GM12892 (cell line): ENCODE measurements around the gene ZNF627. TPM values are rescaled to one million over a fixed set of nuclear protein-coding genes. Genes with fewer than 3 reads are reported as not detected.

Experiments
- DNase-seq: peaks from one replicate; pipeline ENCODE4 v3.0.0; 2011; ENCODE audit not compliant: insufficient read length
- FAIRE-seq: peaks from 2 replicates; lab custom pipeline; 2011; peaks lifted over from hg19 to GRCh38; lab: Jason Lieb, UNC
- POLR2A ChIP-seq: IDR thresholded peaks from 2 replicates; pipeline ENCODE4 v1.6.1; 2011; ENCODE audit warnings: low read depth, low read length, control low read depth
- POLR2AphosphoS5 ChIP-seq: IDR thresholded peaks from 2 replicates; pipeline ENCODE4 v1.6.1; 2011; ENCODE audit warnings: low read depth, low read length, control low read depth
- TAF1 ChIP-seq: IDR thresholded peaks from 2 replicates; pipeline ENCODE4 v1.6.1; 2011; ENCODE audit warnings: low read depth, mild to moderate bottlenecking, control low read depth, low read length, borderline replicate concordance
- polyA plus RNA-seq: library from polyadenylated mRNA; unstranded; fragments of >200 nt; gene quantifications from one replicate; pipeline ENCODE4 v1.2.1, GENCODE V29; 2012; ENCODE audit warnings: missing spikeins, inconsistent platforms; ENCODE audit not compliant: missing spikeins

Gene ZNF627
- polyA plus RNA-seq = 8.3 TPM

GRCh38 chr19:11597202-11598102 is at the start of gene ZNF627:
Gene ZNF627 (plus strand): TSS chr19:11597483. CDS start chr19:11597628, 145 bp downstream.
- FAIRE-seq = peak; percentile 96
- TF ChIP-seq POLR2AphosphoS5 (peak; percentile 92), TAF1 (peak; percentile 77; the same call in 1 of the 2 replicates), POLR2A (peak; percentile 95)
- peak; percentile 97 for DNase-seq

DNA sequence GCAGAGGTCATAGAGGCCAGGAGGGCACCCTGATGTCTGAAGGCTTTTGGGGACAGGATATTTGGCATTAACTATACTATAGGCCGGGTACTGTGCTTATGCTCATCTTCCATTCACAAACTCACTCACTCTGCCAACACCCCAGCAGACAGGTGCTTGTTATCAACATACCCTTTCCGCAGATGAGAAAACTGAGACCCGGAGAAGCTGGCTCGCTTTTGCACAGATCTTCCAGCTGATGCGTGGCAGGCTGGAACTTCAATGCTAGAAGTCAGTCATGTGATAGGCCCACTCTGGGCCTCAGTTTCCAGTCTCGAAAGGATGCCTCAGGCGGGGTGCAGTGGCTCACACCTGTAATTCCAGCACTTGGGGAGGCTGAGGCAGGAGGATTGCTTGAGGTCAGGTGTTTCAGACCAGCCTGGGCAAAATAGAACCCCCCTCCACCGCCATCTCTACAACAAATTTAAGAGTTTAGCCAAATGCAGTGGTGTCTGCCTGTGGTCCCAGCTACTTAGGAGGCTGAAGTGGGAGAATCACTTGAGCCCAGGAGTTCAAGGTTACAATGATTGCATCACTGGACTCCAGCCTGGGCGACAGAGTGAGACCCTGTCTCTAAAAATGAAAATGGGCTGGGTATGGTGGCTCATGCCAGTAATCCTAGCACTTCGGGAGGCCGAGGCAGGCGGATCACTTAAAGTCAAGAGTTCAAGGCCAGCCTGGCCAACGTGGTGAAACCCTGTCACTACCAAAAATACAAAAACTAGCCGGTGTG is 49.2 kb upstream of the ZNF627 start:
- no peak for TF ChIP-seq POLR2A
- no peak for TF ChIP-seq POLR2AphosphoS5
- no peak for TF ChIP-seq TAF1
- FAIRE-seq = no peak
- no peak for DNase-seq

DNA sequence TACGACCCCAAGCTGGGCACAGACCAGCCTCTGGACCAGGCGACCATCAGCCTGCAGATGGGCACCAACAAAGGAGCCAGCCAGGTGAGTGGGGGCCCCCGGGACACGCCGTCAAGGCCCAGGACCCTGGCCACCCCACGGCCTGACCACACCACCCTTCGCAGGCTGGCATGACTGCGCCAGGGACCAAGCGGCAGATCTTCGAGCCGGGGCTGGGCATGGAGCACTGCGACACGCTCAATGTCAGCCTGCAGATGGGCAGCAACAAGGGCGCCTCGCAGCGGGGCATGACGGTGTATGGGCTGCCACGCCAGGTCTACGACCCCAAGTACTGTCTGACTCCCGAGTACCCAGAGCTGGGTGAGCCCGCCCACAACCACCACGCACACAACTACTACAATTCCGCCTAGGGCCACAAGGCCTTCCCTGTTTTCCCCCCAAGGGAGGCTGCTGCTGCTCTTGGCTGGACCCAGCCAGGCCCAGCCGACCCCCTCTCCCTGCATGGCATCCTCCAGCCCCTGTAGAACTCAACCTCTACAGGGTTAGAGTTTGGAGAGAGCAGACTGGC is 47.8 kb upstream of the ZNF627 start:
- FAIRE-seq (no peak), DNase-seq (no peak)
- TF ChIP-seq POLR2A (no peak), POLR2AphosphoS5 (no peak), TAF1 (no peak)

DNA sequence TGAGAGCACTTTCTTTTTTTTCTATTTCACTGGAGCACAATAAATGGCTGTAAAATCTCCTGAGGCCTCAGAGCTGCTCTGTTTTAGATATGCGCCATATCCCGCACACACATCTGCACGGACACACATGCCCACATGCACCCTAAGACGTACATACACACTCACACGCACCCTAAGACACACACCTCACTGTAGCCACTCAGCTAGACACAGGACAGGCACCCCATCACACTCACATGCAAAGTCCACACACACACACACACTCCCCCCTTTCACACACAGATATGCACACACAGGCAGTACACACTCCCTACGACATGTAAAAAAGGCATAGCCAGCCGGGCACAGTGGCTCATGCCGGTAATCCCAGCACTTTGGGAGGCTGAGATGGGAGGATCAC is 47.0 kb upstream of the ZNF627 start:
- DNase-seq (no peak), FAIRE-seq (no peak)
- TF ChIP-seq POLR2AphosphoS5 = no peak
- TF ChIP-seq TAF1 = no peak
- no peak for TF ChIP-seq POLR2A

GRCh38 chr19:11551603-11552235 is 45.6 kb upstream of the ZNF627 start:
- FAIRE-seq (no peak), DNase-seq (no peak)

GRCh38 chr19:11552666-11553372 is 44.5 kb upstream of the ZNF627 start:
- no peak for FAIRE-seq
- TF ChIP-seq POLR2AphosphoS5 (no peak), TAF1 (no peak), POLR2A (no peak)
- peak; percentile 9 for DNase-seq

More at GRCh38 chr19:11551603-11552235, 45.6 kb upstream of the ZNF627 start:
- TF ChIP-seq TAF1 (no peak), POLR2A (no peak), POLR2AphosphoS5 (no peak)

DNA sequence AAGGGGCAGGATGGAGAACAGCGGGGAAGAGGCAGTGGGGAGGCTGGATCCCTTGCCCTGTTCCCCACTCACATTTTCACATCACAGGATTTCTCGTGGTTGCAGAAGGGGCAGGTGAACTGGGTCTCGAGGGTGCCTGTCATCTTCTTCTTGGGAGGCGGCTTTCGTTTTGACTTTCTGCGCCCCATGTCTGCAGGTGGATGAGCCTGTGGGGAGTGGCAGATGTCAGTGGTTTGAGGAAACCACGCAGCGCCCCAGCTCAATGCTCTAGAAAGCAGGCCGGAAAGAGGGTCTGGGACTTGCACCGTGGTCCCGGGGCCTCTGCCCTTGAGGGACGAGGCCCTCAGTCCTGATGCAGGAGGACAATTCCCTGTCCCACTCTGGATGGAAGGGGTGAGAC is 43.1 kb upstream of the ZNF627 start:
- no peak for TF ChIP-seq POLR2AphosphoS5
- no peak for TF ChIP-seq TAF1
- no peak for TF ChIP-seq POLR2A
- FAIRE-seq (no peak), DNase-seq (peak; percentile 46)

DNA sequence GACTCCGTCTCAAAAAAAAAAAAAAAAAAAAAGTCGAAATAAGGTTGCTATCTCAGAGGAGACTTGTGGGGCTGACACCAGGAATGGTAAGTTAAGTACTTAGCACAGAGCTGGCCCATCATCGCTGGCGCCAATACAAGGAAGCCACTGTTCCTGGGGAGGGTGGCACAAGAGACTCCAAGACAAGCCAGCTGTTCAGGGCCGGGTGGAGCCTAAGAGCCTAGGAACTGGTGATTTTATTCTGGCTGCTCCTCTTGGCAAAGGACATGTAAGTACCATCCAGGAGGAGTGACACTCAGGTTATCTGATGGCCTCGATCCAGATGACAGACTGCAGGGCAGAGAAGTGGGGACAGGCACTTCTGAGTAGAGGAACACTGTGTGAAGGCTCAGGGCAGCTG is 42.0 kb upstream of the ZNF627 start:
- TF ChIP-seq POLR2AphosphoS5 (no peak), TAF1 (no peak)
- no peak for DNase-seq
- FAIRE-seq = no peak

GRCh38 chr19:11556634-11557420 is 40.5 kb upstream of the ZNF627 start:
- TF ChIP-seq POLR2AphosphoS5 (no peak), TAF1 (no peak), POLR2A (no peak)
- DNase-seq (no peak), FAIRE-seq (no peak)
